Activated naive CD4-positive, alpha-beta T cell treated with anti-CD3 and anti-CD28 coated beads, Interleukin-2, amount 50 U/mL, for 72 hours (primary cell): ENCODE results near the gene ALDOC. TPM values are rescaled to one million over a fixed set of nuclear protein-coding genes. Genes with fewer than 3 reads are reported as not detected.

Experiments used
- ATAC-seq, 2 donors: fragments of 150-1000 bp; cut with Tn5 transposase; 2 replicates each; pipeline ENCODE4 v1.10.0; 2021; ENCODE audit warnings: mild to moderate bottlenecking in 2 of 2, moderate library complexity in 2 of 2
- DNase-seq, 2 donors: peaks; one replicate each; pipeline ENCODE4 v3.0.0; 2021 to 2022; ENCODE audit warnings: low spot score in 2 of 2
- H3K27ac Mint-ChIP-seq, 2 donors: one replicate each; pipeline ENCODE4 v1.8.0; 2022; ENCODE audit warnings: mild to moderate bottlenecking in 2 of 2, mixed read lengths in 2 of 2
- H3K36me3 Mint-ChIP-seq, 2 donors: one replicate each; pipeline ENCODE4 v1.8.0; 2022; ENCODE audit warnings: mixed read lengths in 2 of 2
- H3K9me3 Mint-ChIP-seq, 2 donors: one replicate each; pipeline ENCODE4 v1.8.0; 2022; ENCODE audit warnings: mixed read lengths in 2 of 2
- total RNA-seq, 2 donors: library from RNA; stranded (reverse); gene quantifications; one replicate each; pipeline ENCODE4 v1.2.3, GENCODE V29; 2022

Gene ALDOC
- total RNA-seq, 2 donors from 2014 or later, result 41.6 to 220 TPM

DNA sequence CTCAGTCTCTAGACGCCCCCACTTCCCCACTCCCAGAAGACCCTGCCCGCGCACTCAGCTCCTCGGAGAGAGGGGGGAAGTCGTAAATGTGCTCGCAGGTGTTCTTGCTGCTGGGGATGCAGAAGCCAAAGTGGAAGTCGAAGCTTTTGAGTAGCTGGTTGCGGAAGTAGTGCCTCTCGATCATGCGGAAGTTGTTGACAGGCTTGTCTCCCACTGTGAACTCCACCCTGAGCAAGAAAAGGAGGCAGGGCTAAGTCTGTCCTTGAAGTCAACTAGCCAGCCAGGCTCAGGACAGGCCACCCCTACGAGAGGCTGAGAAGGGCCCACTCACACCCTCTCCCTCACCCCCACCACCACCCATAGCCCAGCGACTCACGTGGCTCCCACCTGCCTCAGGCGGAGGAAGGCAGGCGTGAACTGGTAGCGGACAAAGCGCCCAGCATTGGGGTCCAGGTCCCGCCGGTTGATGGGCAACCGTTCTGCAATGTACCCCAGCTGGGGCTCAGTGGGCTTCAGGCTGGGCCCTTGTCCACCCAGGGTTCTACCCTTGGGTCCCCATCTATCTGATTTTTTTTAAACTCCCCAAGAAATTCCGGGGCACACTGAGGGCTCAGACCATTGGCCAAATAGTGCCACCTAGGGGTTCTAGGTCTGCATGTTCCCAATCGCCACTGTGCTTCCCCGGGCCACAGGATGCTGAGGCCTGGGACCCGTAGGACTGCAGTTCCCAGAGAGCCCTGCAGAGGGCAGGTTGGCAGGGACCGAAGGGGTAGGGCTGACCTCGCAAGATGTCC lies 28.9 kb downstream of the ALDOC start:
- DNase-seq (peak; percentile 75 to 84), ATAC-seq (peak; percentile 45 to 47)
- no peaks in the 10 kb centered on the region for H3K9me3 Mint-ChIP-seq
- H3K27ac Mint-ChIP-seq, result peak overlapping the region; percentile 79 to 84
- peaks cover 0 to 7% of the 10 kb centered on the region in 2 donors for H3K36me3 Mint-ChIP-seq

DNA sequence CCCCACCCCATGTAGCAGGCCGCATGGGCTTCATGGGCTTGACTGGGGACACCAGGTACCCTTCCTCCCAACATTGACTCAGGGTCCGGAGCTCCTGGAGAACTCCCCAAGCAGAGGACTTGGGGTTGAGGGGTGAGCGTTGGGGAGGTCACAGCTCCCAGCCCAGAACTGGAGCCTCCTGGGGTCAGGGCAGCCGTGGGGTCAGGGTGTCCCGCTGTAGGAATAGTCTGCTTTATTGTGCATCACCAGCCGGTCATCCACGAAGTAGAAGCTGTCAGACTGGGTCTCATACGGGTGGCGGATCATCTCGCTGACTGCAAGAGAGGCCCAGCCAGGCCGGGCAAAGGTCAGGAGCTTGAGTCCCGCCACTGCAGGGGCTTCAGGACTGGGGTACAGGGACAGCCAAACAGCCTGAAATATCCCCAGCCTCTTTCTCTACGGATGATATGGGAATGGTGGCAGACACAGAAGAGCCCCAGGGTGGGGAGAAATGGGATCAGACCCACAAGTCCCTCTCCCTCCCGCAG lies 29.5 kb downstream of the ALDOC start:
- DNase-seq, result no peak
- Mint-ChIP-seq H3K27ac (peak overlapping the region; percentile 79 to 84), H3K36me3 (peaks cover 0 to 5% of the 10 kb centered on the region in 2 donors), H3K9me3 (no peaks in the 10 kb centered on the region)
- ATAC-seq, result no peak

DNA sequence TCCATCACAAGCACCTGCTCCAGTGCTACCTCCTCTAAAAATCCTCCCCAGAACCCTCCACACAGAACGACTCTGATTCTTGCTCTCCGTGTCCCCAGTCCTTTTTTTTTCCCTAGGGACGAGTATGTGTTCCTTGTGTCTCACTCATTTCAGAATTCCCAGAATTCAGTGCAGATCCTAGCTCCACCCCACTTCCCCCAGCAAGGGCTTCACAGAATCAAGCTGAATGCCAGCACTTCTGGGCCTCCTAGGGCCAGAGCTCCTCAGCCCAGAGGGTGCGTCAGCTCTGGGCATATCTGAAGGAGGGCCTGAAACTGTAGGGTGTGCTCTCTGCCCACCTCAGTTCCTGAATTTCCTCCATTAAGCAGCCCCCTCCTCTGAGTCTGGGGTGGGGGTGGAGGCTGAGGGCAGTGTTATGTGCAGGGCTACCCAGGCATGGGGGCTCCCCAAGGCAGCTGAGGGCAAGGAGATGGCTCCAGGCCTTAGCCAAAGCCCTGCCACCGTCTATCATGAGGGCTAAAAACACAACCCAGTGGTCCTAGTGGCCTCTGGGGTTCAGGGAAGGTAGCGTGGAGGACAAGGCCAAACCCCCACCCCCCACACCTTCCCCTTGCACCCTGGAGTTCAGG lies 30.8 kb downstream of the ALDOC start:
- Mint-ChIP-seq H3K9me3 (no peaks in the 10 kb centered on the region), H3K27ac (peak overlapping the region; percentile 1 to 25), H3K36me3 (no peaks in the 10 kb centered on the region)
- ATAC-seq, result no peak
- no peak for DNase-seq

DNA sequence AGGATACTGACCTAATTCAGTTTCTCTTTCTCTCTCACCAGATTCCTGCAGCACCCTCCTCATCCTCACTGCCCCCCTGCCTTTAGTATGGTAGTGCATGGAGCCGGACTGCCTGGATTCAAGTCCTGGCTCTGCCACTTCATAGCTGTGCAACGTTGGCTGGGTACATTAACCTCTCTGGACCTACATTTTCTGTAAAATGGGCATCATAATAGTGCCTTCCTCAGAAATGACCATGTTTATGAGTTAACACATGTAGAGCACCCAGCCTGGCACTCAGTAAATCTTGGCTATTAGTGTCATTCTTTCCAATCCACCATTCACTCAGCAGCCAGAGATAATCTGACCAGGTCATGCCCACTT lies 31.6 kb downstream of the ALDOC start:
- Mint-ChIP-seq H3K27ac (peak overlapping the region in 1 of 2 donors; percentile 25), H3K36me3 (no peaks in the 10 kb centered on the region), H3K9me3 (no peaks in the 10 kb centered on the region)
- ATAC-seq (no peak), DNase-seq (no peak)

DNA sequence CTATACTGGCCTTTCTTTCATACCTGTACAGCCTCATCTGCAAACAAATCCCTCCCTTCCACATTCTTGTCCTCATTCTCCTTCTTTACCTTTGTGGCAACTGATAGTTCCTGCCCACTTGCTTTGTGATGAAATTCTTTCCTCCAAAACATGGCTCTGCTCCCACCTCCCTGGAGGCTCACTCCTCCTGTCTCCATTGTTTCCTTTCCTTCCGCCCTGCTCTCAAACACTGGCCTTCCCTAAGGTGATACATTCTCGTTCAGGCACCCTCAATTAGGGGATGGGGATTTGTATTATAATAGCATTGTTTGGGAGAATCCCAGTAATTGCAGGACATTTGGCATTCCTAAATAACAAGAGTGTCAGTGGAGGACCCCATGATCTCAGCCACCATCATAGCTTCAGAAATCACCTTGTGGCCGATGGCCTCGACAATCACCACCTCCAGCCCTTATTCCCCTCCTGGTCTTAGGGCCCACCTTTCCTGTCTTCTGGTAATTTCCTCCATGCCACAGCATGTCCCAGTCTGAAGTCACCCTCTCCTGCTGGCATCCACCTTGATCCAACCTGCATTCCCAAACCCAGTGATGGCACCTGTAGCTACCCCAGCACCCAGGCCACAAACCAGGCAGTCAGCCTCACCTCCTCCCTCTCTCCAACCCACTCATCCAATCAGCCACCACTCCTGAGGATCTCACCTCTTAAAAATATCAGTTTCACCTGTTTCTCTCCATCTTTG lies 32.1 kb downstream of the ALDOC start:
- DNase-seq, result no peak
- H3K27ac Mint-ChIP-seq, result peak overlapping the region in 1 of 2 donors; percentile 25
- no peak for ATAC-seq
- no peaks in the 10 kb centered on the region for H3K9me3 Mint-ChIP-seq
- H3K36me3 Mint-ChIP-seq, result no peaks in the 10 kb centered on the region

DNA sequence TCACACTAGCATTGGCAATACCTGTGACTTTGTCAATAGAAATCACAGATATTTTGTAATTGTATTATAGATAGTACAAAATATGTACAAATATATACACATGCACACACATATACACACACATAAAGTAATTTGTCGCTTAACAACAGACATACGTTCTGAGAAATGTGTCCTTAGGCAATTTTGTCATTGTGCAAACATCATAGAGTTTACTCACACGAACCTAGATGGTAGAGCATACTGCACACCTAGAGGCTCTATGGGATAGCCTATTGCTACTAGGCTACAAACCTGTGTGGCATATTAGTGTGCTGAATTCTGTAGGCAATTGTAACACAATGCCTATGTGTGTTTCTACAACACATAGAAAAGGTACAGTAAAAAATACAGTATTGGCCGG lies 35.3 kb downstream of the ALDOC start:
- no peaks in the 10 kb centered on the region for H3K9me3 Mint-ChIP-seq
- no peak overlapping the region for H3K27ac Mint-ChIP-seq
- no peaks in the 10 kb centered on the region for H3K36me3 Mint-ChIP-seq
- DNase-seq, result no peak
- no peak for ATAC-seq

DNA sequence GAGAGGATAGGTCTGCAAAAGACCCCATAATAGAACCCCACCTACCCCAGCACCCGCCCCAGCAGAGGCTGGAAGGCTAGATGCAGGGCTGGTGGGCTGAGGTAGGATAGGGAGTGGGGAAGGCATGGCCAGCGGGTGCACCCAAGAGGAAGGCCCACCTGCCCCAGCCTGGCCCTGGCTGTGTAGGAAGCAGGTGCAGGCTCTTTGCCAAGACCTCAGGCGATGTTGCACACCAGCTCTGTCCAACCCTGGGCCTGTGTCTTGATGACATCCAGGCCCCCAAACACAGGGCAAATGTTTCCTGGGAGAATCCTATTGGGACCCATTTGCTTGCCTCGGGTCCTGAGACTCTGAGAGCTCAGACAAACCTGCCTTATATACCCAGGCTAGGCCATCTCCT lies 36.5 kb downstream of the ALDOC start:
- Mint-ChIP-seq H3K27ac (no peak overlapping the region), H3K9me3 (no peaks in the 10 kb centered on the region), H3K36me3 (no peaks in the 10 kb centered on the region)
- DNase-seq (no peak), ATAC-seq (no peak)

DNA sequence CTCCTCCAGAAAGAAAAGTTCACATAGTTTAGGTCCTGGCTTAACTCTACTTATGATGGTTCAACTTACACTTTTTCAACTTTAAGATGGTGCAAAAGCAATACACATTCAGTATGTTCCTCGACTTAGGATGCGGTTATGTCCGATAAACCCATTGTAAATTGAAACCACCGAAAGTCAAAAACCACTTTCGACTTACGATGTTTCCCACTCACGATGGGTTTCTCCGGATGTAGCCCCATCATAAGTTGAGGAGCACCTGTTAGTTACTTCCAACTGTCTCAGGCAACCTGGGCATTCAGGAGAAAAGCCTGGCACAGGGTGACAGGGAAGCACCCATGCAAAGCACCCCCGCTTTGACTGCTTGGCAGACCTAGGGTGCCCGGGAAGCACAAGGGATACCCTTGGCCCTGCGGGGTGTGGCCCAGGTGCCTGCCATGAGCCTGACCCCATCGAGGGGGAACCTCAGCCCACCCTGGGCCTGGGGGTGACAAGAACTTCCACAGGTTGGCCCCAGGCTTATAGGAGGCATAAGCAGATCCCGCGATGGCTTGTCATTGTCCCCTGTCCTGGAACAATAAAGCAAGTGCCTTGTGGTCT lies 38.3 kb downstream of the ALDOC start:
- no peaks in the 10 kb centered on the region for H3K36me3 Mint-ChIP-seq
- no peak overlapping the region for H3K27ac Mint-ChIP-seq
- ATAC-seq, result no peak

DNA sequence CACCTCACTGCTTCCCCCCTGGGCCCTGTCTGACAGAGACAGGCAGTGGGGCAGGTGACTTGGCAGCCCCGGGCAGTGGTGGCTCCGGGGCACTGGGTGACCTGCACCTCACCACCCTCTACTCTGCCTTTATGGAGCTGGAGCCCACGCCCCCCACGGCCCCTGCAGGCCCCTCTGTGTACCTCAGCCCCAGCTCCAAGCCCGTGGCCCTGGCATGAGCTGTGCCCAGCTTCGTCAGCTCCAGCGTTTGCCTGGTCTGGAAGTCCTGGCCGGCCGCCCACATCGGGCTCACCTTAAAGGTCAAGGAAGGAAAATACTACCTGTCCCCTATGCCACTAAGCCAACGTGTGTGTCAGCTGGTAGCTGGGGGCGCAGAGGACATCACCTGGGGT lies 39.5 kb downstream of the ALDOC start:
- DNase-seq (no peak), ATAC-seq (no peak)
- no peaks in the 10 kb centered on the region for H3K36me3 Mint-ChIP-seq
- no peaks in the 10 kb centered on the region for H3K9me3 Mint-ChIP-seq
- H3K27ac Mint-ChIP-seq, result no peak overlapping the region

More for the DNA sequence above, 38.3 kb downstream of the ALDOC start:
- DNase-seq, result no peak
- no peaks in the 10 kb centered on the region for H3K9me3 Mint-ChIP-seq

DNA sequence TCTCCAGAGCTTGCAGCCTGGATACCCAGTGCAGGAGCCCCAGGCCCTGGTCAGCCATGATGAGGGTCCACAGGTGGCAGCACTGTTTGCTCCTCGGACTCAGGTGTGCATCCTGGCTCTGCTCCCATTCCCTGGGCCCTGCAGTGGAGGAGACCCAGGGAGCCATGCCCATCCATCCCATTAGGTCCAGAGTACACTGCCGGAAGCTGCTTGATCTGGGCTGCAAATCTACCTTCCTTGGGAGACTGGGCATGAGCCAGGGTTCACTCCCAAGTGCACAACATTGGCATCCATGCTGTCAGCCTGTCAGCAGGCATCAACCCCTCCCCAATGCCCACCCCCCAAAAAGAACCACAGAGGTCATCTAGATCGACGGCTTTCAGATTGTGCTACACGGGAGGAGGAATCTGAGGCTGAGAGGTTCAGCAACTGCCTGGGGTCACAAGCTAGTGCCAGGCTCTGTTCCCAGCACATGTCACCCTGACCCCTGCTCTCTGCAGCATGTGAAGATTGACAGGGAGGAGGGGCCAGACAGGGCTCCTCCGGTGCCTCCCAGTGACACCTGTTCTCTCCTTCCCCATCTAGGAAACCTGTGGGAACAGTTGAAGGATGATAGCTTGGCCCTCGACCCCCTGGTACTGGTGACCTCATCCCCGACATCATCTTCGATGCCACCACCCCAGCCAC lies 40.0 kb downstream of the ALDOC start:
- no peak overlapping the region for H3K27ac Mint-ChIP-seq
- no peak for DNase-seq
- H3K36me3 Mint-ChIP-seq, result no peaks in the 10 kb centered on the region
- no peak for ATAC-seq
- H3K9me3 Mint-ChIP-seq, result no peaks in the 10 kb centered on the region

DNA sequence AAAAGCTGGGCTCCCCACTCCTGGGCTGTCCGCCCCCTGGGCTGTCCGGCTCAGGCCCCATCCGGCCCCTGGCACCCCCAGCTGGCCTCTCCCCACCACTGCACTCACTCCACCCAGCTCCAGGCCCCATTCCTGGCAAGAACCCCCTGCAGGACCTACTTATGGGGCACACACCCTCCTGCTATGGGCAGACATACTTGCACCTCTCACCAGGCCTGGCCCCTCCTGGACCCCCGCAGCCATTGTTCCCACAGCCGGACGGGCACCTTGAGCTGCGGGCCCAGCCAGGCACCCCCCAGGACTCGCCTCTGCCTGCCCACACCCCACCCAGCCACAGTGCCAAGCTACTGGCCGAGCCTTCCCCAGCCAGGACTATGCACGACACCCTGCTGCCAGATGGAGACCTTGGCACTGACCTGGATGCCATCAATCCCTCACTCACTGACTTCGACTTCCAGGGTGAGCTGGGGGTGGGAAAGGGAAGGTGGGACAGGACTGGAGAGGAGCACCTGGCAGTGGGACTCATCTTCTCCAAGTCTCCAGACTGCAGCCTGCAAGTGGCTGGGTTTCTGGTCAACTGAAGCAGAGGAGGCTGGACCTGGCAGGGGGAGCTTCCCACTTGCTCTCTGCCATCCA lies 41.8 kb downstream of the ALDOC start:
- DNase-seq (no peak), ATAC-seq (no peak)
- H3K27ac Mint-ChIP-seq, result no peak overlapping the region
- no peaks in the 10 kb centered on the region for H3K36me3 Mint-ChIP-seq
- H3K9me3 Mint-ChIP-seq, result no peaks in the 10 kb centered on the region

DNA sequence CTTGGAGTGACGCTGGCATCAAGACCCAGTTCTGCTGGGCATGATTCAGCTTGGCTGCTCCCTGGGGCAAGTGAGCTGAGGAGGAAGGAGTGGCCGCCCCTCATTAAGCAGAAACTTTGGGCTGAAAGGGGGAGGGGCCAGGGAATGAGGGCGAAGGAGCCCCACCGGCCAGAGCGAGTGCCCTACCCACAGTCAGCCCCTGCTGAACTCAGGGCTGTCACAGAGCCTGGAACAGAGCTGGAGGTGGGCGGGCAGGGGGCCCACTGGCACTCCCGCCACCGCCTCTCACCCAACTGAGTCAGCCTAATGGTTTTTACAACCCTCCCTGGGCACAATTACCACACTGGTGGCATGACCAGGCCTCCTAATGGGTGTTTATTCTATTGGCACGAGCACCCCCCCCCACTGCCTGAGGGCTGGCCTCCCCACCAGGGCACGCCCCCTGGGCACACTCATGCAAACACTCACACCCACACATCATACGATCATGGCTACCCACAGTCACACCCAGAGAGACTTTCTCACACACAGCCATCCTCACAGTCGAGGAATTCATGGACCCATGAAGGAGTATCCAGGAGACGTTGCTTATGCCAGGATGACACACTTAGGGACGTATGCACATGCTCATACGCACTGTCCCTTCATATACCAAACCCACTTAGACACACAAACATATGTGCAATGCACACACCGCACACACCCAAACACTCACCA lies 43.4 kb downstream of the ALDOC start:
- no peak for ATAC-seq
- Mint-ChIP-seq H3K27ac (no peak overlapping the region), H3K36me3 (no peaks in the 10 kb centered on the region), H3K9me3 (no peaks in the 10 kb centered on the region)
- DNase-seq, result no peak

DNA sequence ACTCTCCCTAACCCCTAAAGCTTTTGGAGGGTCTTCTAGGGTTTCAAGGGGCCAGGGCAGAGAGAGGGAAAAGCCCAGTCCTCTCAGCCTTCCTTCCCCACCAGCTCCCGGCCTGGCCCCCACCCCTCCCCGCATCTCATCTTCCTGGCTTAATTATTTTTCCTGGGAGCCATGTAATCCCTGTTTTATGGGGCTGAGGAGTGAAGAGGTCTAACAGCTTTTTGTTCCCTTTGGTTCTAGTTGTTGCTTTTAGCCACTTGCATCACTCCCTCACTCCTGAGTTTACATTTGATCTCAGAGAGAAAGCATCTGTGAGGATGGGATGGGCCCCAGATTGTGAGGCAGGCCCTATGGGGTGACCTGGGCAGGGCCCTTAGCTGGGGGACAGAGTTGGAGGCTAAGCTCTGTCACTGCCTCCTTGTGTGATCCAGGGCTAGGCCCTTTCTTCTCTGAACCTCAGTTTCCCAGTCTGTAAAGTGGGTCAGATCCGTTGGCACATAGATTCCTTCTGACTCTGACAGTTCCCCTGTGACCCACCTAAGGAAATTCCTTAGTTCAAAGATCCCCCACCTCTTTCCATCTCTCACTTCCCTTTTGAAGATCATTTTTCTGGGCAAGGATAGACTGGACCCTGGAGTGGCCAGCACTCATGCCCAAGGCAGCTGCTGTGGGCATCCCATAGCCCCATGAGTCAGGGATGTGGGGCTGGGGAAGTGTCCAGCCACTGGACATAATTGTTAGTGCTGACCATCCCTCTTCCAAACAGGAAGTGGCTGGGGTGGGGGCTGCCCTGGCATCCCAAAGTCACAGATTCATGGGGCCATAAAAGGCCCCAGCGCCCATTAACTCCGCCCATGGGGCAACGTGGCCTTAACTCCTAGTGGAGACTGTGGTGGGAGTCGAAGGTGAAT lies 44.4 kb downstream of the ALDOC start:
- Mint-ChIP-seq H3K9me3 (no peaks in the 10 kb centered on the region), H3K27ac (no peak overlapping the region), H3K36me3 (no peaks in the 10 kb centered on the region)
- no peak for ATAC-seq
- DNase-seq, result no peak

DNA sequence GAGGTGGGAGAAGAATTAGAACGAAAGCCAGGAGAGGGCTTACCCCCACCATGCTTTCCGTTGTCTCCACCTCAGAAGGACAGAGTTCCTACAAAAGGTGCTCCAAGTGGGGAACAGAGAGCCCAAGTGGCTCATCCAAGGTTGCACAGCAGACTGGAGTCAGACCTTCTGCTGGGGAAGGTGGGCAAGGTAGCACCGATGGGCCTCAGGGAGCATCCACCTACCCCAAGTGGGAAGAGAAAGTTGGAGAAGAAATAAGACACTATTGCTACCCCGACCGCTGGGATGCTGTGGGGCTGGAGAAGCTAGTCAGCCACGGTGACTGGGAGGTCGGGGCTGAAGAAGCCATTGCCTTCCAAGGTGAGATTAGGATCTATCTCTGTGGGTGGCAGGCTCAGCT lies 45.8 kb downstream of the ALDOC start:
- Mint-ChIP-seq H3K9me3 (no peaks in the 10 kb centered on the region), H3K27ac (no peak overlapping the region), H3K36me3 (no peaks in the 10 kb centered on the region)
- no peak for ATAC-seq
- no peak for DNase-seq

DNA sequence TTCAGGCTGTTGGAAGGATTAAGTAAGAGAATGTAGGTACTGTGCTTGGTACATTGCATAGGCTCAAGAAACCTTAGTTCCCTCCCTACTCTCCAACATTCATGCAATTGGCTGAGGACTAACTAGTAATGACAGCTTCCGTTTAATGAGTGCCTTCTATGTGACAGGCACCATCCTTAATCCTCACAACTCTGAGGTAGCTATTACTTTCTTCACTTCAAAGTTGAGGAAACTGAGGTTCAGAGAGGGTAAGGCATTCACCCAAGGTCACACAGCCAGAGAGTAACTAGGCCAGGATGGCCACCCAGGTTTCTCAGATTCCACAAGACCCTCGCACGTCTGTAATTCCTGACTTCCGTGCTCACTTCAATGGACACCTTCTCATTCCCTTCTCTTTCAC lies 46.4 kb downstream of the ALDOC start:
- Mint-ChIP-seq H3K36me3 (no peaks in the 10 kb centered on the region), H3K27ac (no peak overlapping the region), H3K9me3 (no peaks in the 10 kb centered on the region)
- no peak for DNase-seq
- no peak for ATAC-seq
